Mucosa of stomach (tissue), 1 donor: ENCODE measurements around the gene TBX22.
"Not testable (repeated sequence)": the region's sequence is repeated elsewhere in the genome, so short reads cannot be mapped to it uniquely, and the experiment has no call there.

Experiments
- H3K27me3 ChIP-seq: one replicate; pipeline ENCODE4 v1.7.0; 2013; ENCODE audit warnings: mild to moderate bottlenecking, low read length; ENCODE audit not compliant: control insufficient read depth, insufficient read depth
- H3K36me3 ChIP-seq: one replicate; pipeline ENCODE4 v1.7.0; 2013; ENCODE audit warnings: low read length; ENCODE audit not compliant: control insufficient read depth, insufficient read depth
- H3K4me1 ChIP-seq: one replicate; pipeline ENCODE4 v1.7.0; 2013; ENCODE audit warnings: mild to moderate bottlenecking, low read length; ENCODE audit not compliant: control insufficient read depth, insufficient read depth
- H3K4me3 ChIP-seq: one replicate; pipeline ENCODE4 v1.7.0; 2013; ENCODE audit warnings: low read length
- H3K9ac ChIP-seq: one replicate; pipeline ENCODE4 v1.7.0; 2013; ENCODE audit warnings: mild to moderate bottlenecking, low read length, moderate library complexity
- H3K9me3 ChIP-seq: one replicate; pipeline ENCODE4 v1.7.0; 2013; ENCODE audit warnings: mild to moderate bottlenecking, low read length, moderate library complexity; ENCODE audit not compliant: control insufficient read depth
- donor health status: Pancreatic carcinoma.

TBX22 gene, protein sequence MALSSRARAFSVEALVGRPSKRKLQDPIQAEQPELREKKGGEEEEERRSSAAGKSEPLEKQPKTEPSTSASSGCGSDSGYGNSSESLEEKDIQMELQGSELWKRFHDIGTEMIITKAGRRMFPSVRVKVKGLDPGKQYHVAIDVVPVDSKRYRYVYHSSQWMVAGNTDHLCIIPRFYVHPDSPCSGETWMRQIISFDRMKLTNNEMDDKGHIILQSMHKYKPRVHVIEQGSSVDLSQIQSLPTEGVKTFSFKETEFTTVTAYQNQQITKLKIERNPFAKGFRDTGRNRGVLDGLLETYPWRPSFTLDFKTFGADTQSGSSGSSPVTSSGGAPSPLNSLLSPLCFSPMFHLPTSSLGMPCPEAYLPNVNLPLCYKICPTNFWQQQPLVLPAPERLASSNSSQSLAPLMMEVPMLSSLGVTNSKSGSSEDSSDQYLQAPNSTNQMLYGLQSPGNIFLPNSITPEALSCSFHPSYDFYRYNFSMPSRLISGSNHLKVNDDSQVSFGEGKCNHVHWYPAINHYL

DNA sequence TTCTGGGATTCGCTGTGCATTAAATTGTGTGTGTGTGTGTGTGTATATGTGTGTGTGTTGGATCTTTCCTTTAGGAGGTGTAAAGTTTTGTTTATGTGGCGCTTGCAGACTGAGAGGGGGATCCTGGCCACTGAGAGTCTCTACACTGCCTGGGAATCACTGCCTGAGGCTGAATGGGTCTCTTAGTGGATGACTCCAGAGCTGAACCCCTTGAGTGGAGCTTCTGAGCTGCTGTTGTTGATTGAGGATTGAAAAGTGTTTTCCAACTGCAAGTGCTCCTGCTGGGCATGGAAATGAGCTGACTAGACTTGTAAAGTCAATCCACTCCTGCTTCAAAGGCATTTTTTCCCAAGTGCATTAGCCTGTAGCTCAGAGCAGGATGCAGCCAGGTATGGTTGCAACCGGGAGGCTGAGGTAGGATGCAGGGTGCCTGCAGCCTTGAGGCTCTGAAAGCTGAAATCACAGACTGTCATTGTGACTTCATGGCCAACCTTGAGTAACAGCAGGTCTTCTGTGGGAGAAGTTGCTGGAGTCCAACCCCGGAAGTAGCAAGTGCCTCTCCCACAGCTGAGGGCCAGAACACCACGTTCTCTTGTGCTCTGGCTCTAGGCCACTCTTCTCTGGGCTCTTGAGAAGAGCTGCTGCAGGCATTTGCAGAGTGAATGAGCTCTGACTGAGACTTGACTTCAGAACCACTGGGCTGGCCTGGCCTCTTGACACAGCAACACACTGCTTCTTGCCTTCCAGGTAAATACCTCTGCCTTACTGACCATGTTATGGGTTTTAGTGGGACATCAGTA, at the start of gene TBX22:
TBX22 (plus strand) TSS at position 613 of the 800 bp plus-strand sequence. CDS start 7,517 bp downstream, outside the sequence.
- Histone ChIP-seq H3K9me3 (no peaks in the 10 kb centered on the region), H3K36me3 (no peaks in the 10 kb centered on the region), H3K4me3 (no peak within 1 kb of the TSS), H3K9ac (no peak within 1 kb of the TSS), H3K4me1 (no peaks in the 10 kb centered on the region), H3K27me3 (no peaks in the 10 kb centered on the region)

DNA sequence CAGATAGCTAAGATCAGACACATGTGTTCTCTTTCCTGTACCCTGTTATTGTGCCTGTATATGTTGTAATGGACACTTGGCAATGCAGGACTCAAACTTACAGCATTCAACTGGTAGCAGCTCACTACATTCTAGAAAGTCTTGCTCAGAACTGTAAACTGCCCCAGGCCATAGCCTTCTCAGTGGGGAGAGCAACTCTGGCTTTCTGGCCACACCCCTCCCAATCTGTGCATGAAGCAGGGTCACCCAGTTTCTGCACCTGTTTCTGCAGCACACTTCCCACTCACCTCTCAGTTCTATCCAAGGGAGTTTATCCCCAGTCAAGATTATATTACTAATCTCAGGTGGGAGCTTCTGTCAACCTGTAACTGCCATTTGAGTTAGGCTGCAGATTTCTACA, 38.9 kb upstream of the TBX22 start:
- H3K9ac ChIP-seq: no peak overlapping the region
- no peak overlapping the region for H3K4me3 ChIP-seq
- no peaks in the 10 kb centered on the region for H3K4me1 ChIP-seq
- no peaks in the 10 kb centered on the region for H3K27me3 ChIP-seq
- no peaks in the 10 kb centered on the region for H3K36me3 ChIP-seq
- H3K9me3 ChIP-seq: no peaks in the 10 kb centered on the region

DNA sequence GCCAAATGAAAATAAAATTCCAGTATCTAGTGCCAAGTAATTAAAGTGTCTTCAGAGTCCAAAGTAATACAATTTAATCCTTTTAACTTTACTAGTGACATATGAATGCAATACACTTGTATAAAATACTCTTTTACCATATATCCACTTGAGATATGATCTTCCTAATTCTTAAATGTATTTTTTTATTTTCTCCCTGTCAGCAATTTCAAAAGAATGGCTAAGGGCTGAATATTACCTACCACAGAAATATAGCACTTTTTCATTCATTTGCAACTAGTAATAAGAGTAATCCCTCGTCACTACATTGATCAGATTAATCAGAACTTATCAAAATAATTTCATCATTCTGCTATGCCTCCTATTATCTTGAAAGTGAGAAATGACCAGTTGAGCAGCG, 10.1 kb upstream of the TBX22 start:
- H3K4me1 ChIP-seq: no peaks in the 10 kb centered on the region
- no peaks in the 10 kb centered on the region for H3K36me3 ChIP-seq
- no peaks in the 10 kb centered on the region for H3K9me3 ChIP-seq
- H3K27me3 ChIP-seq: no peaks in the 10 kb centered on the region
- H3K9ac ChIP-seq: no peak overlapping the region
- no peak overlapping the region for H3K4me3 ChIP-seq

DNA sequence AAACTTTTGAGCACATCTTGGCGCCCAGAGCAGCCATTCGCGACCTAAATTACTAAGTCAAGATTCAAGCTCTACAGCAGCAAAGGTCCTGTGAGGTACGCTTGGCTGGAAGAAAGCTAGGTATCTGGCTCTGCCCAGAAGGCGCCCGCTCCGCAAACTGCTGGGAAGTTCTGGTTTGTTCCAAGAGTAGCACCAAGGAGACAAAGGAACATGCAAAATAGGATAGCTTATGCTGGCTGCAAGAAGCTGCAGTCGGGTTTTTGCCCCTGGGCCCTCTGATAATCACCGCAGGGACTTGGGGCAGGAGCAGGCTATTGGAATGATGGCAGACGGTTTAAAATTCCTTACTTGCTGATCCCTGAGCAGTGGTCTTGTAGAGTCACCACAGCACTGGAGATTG, 3.0 kb upstream of the TBX22 start:
- no peaks in the 10 kb centered on the region for H3K27me3 ChIP-seq
- no peaks in the 10 kb centered on the region for H3K9me3 ChIP-seq
- no peaks in the 10 kb centered on the region for H3K36me3 ChIP-seq
- H3K9ac ChIP-seq: no peak overlapping the region
- H3K4me3 ChIP-seq: no peak overlapping the region
- H3K4me1 ChIP-seq: no peaks in the 10 kb centered on the region

DNA sequence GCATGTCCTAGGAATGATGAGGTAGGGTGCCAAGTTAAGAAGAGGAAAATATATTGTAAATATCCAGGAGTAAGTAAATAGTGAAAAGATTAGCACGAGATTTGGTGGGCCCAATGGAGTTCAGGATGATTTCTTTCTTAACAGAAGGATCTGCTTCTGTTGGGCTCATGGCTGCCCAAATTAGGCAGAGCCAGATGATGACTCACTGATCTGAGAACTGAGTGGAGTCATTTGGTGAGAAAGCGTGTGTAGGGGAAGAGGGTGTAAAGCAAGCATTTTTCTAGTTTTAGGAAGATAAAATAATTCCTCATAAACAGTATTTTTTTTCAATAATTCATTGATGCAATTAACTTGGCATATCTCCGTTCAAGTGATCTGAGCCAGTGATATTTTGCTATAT, 1.6 kb downstream of the TBX22 start:
- Histone ChIP-seq H3K4me3 (no peak overlapping the region), H3K36me3 (no peaks in the 10 kb centered on the region), H3K9ac (no peak overlapping the region), H3K27me3 (no peaks in the 10 kb centered on the region), H3K9me3 (no peaks in the 10 kb centered on the region), H3K4me1 (no peaks in the 10 kb centered on the region)

DNA sequence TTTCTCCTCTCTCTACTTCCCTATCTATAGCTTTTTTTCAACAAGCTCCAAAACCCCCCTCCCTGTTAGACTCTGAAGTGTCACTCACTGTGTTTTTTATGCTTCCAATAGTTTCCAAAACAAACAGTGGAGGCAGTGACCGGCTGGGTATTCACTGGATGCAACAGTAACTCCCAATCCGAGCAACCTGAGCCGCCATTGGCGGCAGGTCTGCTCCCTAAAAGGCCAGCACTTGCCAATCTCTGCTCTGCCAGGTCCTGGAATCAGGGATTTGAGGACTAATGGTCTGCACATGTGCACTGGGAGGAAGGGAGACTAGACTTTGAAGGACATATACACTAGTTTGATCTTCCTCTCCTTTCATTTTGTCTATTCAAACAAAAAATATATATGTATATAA, 7.1 kb downstream of the TBX22 start:
- H3K9me3 ChIP-seq: no peaks in the 10 kb centered on the region
- H3K27me3 ChIP-seq: peaks cover 6% of the 10 kb centered on the region
- no peak overlapping the region for H3K9ac ChIP-seq
- no peak overlapping the region for H3K4me3 ChIP-seq
- H3K36me3 ChIP-seq: no peaks in the 10 kb centered on the region
- H3K4me1 ChIP-seq: no peaks in the 10 kb centered on the region

DNA sequence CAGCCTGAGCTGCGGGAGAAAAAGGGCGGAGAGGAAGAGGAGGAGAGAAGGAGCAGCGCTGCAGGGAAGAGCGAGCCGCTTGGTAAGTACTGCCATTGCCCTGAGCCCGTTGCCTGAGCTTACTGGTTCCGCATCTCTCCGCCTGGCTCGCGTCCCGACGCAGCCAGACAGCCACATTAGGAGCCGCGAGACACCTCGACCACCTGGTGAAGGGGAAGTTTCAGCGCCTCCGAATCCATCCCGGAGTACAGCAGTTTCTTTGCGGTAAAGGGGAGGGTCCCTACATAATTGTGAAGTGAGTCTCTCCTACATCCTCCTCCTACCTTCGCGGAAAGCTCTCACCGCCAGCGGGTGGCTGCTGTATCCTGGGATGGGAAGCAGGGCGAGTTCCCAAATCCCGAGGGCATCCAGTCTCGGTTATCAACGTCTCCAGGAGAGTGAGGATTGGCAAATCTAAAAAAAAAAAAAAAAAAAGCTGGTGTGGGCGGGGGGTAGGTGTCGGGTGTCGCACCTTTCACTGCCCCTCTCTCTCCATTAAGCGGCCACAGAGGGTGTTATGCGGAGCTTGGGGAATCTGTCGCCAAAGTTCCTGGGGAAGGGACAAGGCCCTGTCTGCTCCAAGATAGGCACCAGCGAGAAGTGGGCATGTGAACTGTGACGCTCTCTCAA, 7.9 kb downstream of the TBX22 start:
- Histone ChIP-seq H3K9me3 (no peaks in the 10 kb centered on the region), H3K9ac (no peak overlapping the region), H3K36me3 (no peaks in the 10 kb centered on the region), H3K4me3 (no peak overlapping the region), H3K4me1 (no peaks in the 10 kb centered on the region), H3K27me3 (peaks cover 6% of the 10 kb centered on the region)

DNA sequence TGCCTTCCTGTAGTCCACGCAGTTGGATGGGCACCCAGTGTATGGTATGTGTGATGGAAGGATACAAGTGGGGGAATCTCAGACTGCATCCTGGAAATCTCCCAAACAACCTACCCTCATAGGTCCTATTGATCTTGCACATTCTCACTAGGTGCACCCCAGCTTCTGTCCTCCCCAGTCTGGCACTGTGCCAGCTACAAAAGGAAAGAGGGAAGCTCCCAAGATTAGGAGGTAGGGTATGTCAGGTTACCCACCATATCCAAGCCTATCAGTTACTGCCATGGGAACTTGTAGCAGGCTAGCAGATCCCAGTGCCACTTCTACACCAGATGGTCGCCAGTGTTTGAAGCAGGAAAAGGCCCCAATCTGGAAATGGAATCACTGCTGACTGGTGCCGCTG, 11.6 kb downstream of the TBX22 start:
- Histone ChIP-seq H3K27me3 (peaks cover 6% of the 10 kb centered on the region), H3K36me3 (no peaks in the 10 kb centered on the region)

DNA sequence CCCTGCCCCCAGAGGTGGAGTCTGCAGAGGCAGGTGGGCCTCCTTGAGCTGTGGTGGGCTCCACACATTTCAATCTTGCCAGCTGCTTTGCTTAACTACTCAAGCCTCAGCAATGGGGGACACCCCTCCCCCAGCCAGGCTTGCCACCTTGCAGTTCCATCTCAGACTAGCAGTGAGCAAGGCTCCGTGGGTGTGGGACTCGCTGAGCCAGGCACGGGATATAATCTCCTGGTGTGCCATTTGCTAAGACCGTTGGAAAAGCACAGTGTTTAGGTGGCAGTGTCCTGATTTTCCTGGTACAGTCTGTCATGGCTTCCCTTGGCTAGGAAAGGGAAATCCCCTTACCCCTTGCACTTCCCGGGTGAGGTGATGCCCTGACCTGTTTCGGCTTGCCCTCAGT, 51.6 kb downstream of the TBX22 start:
- not testable (repeated sequence) for H3K4me1 ChIP-seq, H3K9ac ChIP-seq, H3K9me3 ChIP-seq, H3K27me3 ChIP-seq, H3K36me3 ChIP-seq, H3K4me3 ChIP-seq

More for the DNA sequence above, 11.6 kb downstream of the TBX22 start:
- Histone ChIP-seq H3K4me3 (no peak overlapping the region), H3K9ac (no peak overlapping the region), H3K9me3 (no peaks in the 10 kb centered on the region), H3K4me1 (no peaks in the 10 kb centered on the region)

DNA sequence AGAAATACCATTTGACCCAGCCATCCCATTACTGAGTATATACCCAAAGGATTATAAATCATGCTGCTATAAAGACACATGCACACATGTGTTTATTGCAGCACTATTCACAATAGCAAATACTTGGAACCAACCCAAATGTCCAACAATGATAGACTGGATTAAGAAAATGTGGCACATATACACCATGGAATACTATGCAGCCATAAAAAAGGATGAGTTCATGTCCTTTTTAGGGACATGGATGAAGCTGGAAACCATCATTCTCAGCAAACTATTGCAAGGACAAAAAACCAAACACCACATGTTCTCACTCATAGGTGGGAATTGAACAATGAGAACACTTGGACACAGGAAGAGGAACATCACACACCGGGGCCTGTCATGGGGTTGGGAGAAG, 61.1 kb downstream of the TBX22 start:
- not testable (repeated sequence) for H3K27me3 ChIP-seq, H3K36me3 ChIP-seq, H3K9ac ChIP-seq, H3K4me1 ChIP-seq, H3K4me3 ChIP-seq, H3K9me3 ChIP-seq
